ENCODE measurements around the gene PKP1.

PKP1 gene

GRCh38 chr1:201310251-201310985 is 27.1 kb downstream of the PKP1 start:
- DNase-seq: no peak

DNA sequence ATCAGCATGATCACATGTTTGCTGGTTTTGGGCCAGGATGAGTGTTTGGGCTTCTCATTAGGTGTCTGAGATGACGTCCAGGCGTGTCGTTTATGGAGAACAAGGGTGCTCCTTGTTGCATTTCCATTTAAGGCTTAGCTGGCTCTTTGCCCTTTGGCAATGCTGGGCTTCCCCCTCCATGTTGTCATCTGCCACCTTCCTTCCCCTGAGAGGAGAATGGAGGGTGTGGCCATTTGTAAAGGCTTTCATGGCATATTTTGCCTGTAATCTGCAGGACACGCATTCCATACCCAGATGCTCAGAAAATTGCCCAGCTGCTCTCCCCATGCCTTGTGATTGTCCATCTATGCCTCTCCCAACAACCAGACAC is 27.7 kb downstream of the PKP1 start:
- no peak for DNase-seq

GRCh38 chr1:201311356-201312011 is 28.2 kb downstream of the PKP1 start:
- DNase-seq: no peak

GRCh38 chr1:201312298-201312697 is 29.0 kb downstream of the PKP1 start:
- no peak for DNase-seq

DNA sequence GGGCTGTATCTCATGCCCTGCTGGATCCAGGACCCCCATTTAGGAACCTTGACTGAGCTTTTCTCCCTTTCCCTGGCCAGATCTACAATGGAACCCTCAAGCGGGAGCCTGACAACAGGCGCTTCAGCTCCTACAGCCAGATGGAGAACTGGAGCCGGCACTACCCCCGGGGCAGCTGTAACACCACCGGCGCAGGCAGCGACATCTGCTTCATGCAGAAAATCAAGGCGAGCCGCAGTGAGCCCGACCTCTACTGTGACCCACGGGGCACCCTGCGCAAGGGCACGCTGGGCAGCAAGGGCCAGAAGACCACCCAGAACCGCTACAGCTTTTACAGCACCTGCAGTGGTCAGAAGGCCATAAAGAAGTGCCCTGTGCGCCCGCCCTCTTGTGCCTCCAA is 29.8 kb downstream of the PKP1 start:
- DNase-seq: no peak

DNA sequence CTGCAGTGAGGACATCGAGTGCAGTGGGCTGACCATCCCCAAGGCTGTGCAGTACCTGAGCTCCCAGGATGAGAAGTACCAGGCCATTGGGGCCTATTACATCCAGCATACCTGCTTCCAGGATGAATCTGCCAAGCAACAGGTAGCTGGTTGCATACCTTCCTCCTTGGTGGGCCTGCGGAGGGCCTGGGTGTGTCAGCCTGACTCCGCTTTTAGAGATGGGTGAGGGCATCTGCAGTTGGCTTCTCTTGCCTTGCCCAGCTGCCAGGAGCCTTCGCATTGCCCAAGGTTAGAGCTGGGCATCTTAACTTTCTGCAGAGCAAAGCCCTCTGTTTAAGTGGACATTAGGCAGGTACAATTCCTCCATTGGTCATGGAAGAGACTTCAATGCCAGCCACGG is 33.2 kb downstream of the PKP1 start:
- DNase-seq: no peak

GRCh38 chr1:201317551-201317950 is 34.2 kb downstream of the PKP1 start:
- no peak for DNase-seq

GRCh38 chr1:201318504-201319340 is 35.4 kb downstream of the PKP1 start:
- no peak for DNase-seq

GRCh38 chr1:201319631-201320030 is 36.3 kb downstream of the PKP1 start:
- DNase-seq: no peak

DNA sequence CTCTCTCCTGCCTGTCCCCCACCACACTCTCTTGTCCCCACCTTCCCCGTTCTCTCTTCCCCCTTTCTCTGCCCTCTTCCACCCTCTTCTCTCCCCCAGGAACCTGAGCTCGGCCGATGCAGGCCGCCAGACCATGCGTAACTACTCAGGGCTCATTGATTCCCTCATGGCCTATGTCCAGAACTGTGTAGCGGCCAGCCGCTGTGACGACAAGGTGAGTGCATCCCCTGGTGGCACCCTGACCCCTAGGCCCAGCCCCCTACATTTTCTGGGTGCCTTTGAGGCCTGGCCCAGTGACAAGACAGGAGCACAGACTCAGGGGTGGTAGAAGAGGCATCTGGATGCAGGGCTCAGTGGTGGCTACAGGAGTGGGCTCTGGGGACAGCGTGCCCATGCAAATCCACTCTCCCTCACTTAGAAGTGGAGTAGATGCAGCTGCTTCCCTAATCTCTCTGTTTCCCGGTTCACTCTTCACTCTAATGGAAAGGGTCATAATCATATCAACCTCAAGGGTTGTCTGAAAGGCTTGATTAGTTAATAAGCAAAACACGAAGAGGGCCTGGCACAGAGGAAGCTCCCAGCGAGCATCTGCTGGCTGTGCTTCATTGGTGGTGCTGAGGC is 37.0 kb downstream of the PKP1 start:
- DNase-seq: no peak

DNA sequence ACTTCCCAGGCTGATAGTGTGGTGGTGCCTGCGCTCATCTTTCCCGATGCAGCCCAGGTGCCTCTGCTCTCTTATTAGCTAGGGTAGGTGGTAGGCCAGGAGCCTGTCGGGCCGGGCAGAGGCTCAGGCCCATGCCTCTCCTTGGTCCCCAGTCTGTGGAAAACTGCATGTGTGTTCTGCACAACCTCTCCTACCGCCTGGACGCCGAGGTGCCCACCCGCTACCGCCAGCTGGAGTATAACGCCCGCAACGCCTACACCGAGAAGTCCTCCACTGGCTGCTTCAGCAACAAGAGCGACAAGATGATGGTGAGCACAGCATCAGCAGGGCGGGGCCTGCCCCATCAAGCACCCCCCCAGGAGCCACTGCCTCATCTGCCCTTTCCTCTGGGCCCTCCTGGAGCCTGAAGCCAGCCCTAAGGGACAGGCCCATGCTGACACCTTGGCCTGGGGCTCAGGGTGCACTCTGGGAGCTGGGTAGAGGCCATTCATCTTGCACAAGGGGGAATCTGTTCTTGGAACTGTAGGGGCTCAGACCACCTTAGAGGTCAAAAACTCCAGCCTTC is 38.6 kb downstream of the PKP1 start:
- DNase-seq: no peak

GRCh38 chr1:201322653-201323510 is 39.6 kb downstream of the PKP1 start:
- no peak for DNase-seq

DNA sequence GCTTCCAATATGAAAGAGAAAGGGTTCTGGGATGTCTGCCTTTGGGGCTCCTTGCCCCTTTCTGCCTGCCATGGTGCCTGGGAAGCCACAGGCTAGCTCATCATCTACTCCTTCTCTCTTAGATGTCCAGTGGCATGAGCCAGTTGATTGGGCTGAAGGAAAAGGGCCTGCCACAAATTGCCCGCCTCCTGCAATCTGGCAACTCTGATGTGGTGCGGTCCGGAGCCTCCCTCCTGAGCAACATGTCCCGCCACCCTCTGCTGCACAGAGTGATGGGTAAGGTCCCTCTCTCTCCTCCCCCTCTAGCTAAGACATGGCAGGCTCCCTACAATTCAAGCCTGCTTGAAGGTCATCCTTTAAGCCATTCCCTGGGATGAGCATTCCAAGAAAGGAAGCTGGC is 41.0 kb downstream of the PKP1 start:
- no peak for DNase-seq

DNA sequence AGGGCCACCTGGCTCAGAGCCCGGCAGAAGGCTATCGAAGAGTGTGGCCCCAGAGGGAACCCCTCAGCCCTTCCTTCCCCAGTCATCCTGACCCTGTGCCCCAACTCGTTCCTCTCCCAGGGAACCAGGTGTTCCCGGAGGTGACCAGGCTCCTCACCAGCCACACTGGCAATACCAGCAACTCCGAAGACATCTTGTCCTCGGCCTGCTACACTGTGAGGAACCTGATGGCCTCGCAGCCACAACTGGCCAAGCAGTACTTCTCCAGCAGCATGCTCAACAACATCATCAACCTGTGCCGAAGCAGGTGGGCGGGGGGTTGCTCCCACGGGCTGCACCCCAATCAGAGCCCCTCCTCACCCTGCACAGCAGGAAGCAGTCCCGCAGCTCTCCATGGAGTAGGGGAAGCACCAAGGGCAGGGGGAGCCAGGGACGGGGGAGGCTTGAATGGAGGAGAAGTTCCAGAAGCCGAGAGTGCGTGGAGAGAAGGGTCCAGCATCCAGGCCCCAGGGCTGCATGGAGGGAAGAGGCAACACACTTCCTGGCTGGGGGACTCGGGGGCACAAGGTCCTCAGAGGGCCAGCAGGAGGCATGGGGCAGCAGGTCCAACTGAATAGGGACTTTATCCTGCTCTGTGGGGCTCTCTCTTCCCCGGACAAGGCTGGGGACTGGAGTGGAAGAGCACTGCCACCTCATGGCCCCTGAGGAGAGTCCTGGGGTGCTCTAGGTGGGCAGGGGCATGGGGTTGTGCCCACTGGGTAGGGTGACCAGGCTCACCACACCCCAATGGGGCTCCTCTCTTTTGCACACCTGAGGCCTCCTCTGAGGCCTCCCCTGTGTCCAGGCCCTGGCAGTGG is 41.7 kb downstream of the PKP1 start:
- DNase-seq: no peak

GRCh38 chr1:201325678-201326060 is 42.4 kb downstream of the PKP1 start:
- DNase-seq: no peak

DNA sequence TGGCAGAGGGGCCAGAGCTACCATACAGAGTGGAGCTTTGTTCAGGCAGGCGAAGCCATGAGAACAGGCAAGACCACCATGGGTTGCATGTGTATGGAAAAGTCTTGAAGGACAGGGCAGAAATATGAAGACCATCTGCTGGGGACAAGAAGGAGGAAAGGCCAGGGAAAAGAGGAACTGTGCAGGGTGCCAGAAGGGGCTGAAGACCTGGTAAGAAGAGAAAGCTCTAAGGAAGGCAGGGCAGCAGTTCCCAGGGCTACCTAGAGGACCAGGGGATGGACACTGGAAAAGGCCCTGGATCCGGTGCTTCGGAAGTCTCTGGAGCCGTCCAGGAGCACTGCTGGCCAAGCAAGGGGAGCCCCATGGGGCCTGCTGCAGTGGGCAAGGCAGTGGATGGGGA is 43.4 kb downstream of the PKP1 start:
- no peak for DNase-seq

DNA sequence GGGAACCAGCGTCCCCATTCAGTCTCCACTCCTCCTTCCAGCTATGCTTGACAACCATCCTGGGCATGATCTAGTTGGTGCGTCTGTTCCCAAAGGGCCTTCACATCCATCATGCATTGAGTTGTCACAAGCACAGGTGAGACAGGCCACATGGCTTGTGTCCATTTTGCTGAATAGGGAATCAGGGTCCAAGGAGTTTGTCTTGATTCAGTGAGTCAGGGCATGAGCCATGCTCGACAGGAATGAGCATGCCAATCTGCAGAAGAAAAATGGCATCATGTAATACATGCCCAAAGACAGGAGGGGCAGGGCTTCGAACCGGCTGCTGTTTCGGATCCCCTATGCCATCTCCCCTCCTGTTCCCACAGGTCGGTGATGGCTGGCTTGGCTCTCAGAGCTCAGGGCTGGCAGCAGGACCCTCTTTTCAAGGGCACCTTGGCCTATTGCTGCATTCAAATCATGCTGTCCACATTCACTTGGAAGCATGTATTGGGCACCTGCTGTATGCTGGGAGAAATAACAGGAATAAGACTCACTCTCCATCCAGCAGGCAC is 44.5 kb downstream of the PKP1 start:
- no peak for DNase-seq

GRCh38 chr1:201328576-201328975 is 45.3 kb downstream of the PKP1 start:
- no peak for DNase-seq

- DNase-seq: no peak
Observed at GRCh38 chr1:201329286-201329685, 46.0 kb downstream of the PKP1 start.

DNA sequence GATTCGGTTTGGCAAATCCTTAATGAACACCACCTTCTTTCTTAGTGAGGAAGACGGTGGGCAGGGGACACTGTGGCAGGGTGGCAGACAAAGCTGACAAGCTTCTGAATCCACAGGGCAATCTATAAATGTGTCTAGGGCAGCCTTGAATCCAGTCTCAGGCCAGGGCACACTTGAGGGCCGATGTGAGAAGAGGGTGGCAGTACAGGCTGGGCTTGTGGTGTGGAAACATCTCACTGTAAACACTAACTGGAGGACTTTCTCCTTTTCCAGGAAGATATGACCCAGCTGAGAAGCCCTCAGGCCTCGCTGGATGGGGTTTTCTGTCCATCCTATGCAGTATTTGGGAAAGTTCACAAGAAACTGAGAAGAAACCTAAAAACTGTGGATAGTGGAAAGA is 46.5 kb downstream of the PKP1 start:
- no peak for DNase-seq

- no peak for DNase-seq
Observed at GRCh38 chr1:201330541-201330940, 47.2 kb downstream of the PKP1 start.
